A549 (cell line): ENCODE results near the gene MYO1B.

ENCODE experiments used
- MAZ ChIP-seq: fragments of 150-350 bp; IDR thresholded peaks from 2 replicates; pipeline ENCODE4 v1.6.1; 2014; ENCODE audit warnings: antibody characterized with exemption, low read depth, low read length, borderline replicate concordance
- POLR2A ChIP-seq: IDR thresholded peaks from 2 replicates; pipeline ENCODE4 v1.6.1; 2012; ENCODE audit warnings: mild to moderate bottlenecking, low read length
- TF ChIP-seq, protein P1 (sequence below): fragments of >200 bp; sonication (Bioruptor Twin); formaldehyde crosslinking; IDR thresholded peaks from 3 replicates; pipeline ENCODE4 v1.5.1; 2016

DNA sequence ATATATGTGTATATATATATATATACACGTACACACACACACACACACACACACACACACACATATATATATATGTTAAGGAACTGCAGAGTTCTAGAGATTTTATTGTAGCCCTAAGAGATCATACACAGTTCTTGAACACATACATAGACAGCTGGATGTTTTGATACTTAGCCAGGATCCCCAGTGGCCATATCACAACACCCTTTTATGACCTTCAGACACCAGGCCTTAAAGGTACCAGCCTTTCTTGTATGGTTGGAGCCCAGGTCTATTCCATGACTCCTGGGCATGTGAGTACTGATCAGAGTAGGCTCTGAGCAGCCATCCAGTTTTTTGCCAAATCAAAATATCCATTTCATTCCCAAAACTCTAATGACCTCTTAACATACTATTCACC lies 138.3 kb downstream of the MYO1B start:
- no peak for TF ChIP-seq POLR2A
- TF ChIP-seq MAZ: no peak
- TF ChIP-seq, protein P1, sequence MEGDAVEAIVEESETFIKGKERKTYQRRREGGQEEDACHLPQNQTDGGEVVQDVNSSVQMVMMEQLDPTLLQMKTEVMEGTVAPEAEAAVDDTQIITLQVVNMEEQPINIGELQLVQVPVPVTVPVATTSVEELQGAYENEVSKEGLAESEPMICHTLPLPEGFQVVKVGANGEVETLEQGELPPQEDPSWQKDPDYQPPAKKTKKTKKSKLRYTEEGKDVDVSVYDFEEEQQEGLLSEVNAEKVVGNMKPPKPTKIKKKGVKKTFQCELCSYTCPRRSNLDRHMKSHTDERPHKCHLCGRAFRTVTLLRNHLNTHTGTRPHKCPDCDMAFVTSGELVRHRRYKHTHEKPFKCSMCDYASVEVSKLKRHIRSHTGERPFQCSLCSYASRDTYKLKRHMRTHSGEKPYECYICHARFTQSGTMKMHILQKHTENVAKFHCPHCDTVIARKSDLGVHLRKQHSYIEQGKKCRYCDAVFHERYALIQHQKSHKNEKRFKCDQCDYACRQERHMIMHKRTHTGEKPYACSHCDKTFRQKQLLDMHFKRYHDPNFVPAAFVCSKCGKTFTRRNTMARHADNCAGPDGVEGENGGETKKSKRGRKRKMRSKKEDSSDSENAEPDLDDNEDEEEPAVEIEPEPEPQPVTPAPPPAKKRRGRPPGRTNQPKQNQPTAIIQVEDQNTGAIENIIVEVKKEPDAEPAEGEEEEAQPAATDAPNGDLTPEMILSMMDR: no peak
